Fibroblast of skin of left quadriceps (primary cell): ENCODE data around the gene CCER1.

ENCODE experiments used
- DNase-seq, 2 experiments: peaks; one replicate each; pipeline ENCODE4 v3.0.0-alpha.2; 2013; ENCODE audit warnings: low read depth in 2 of 2

Gene CCER1

GRCh38 chr12:90969346-90969745 is 14.4 kb upstream of the CCER1 start:
- DNase-seq = no peak

- no peak for DNase-seq
Observed at GRCh38 chr12:90965204-90965603, 10.2 kb upstream of the CCER1 start.

GRCh38 chr12:90964616-90965015 is 9.6 kb upstream of the CCER1 start:
- DNase-seq = no peak

- no peak for DNase-seq
Observed at GRCh38 chr12:90963946-90964345, 9.0 kb upstream of the CCER1 start.

- no peak for DNase-seq
Observed at GRCh38 chr12:90961154-90961553, 6.2 kb upstream of the CCER1 start.

- no peak for DNase-seq
Observed at GRCh38 chr12:90959538-90960139, 4.7 kb upstream of the CCER1 start.

- no peak for DNase-seq
Observed at GRCh38 chr12:90959032-90959431, 4.1 kb upstream of the CCER1 start.

GRCh38 chr12:90958347-90958746 is 3.4 kb upstream of the CCER1 start:
- no peak for DNase-seq

- DNase-seq = no peak
Observed at GRCh38 chr12:90954428-90954827, 548 bp downstream of the CCER1 start.

- no peak for DNase-seq
Observed at GRCh38 chr12:90953956-90954421, 987 bp downstream of the CCER1 start.

- DNase-seq = no peak
Observed at GRCh38 chr12:90951432-90952105, 3.4 kb downstream of the CCER1 start.

- DNase-seq = no peak
Observed at GRCh38 chr12:90947869-90948268, 7.1 kb downstream of the CCER1 start.

- DNase-seq = no peak
Observed at GRCh38 chr12:90945070-90945649, 9.8 kb downstream of the CCER1 start.

GRCh38 chr12:90943255-90943654 is 11.7 kb downstream of the CCER1 start:
- no peak for DNase-seq

- DNase-seq = peak; percentile 37 to 53
Observed at GRCh38 chr12:90940872-90941499, 14.0 kb downstream of the CCER1 start.

GRCh38 chr12:90939382-90939781 is 15.6 kb downstream of the CCER1 start:
- no peak for DNase-seq

GRCh38 chr12:90938451-90938850 is 16.5 kb downstream of the CCER1 start:
- DNase-seq = peak; percentile 30 to 31

- no peak for DNase-seq
Observed at GRCh38 chr12:90937651-90938050, 17.3 kb downstream of the CCER1 start.

- no peak for DNase-seq
Observed at GRCh38 chr12:90936230-90937005, 18.6 kb downstream of the CCER1 start.

- DNase-seq = no peak
Observed at GRCh38 chr12:90925562-90925961, 29.4 kb downstream of the CCER1 start.

- no peak for DNase-seq
Observed at GRCh38 chr12:90924406-90924805, 30.6 kb downstream of the CCER1 start.

GRCh38 chr12:90922145-90922627 is 32.8 kb downstream of the CCER1 start:
- DNase-seq = peak; percentile 72 to 74
